GM12878 (cell line): ENCODE results near the gene IMMP2L. TPM values are rescaled to one million over a fixed set of nuclear protein-coding genes. Genes with fewer than 3 reads are reported as not detected.

Experiments used
- ATAC-seq: fragments of 200-7000 bp; cut with Tn5 transposase; 3 replicates; pipeline ENCODE4 v1.9.1; 2020; ENCODE audit warnings: mild to moderate bottlenecking, moderate library complexity
- BruUV-seq: library from RNA; stranded (reverse); fragments of 400-500 nt; replicated peaks from 2 replicates; lab custom pipeline; 2021; lab: Mats Ljungman, UMichigan
- CTCF ChIA-PET: fragments of 300-600 bp; sonication (Branson Sonifier 250); formaldehyde crosslinking; extraction: SDS; loops from one replicate; lab custom pipeline; 2021; ENCODE audit warnings: inconsistent platforms; lab: Yijun Ruan, JAX
- POLR2A ChIA-PET: fragments of 350-600 bp; formaldehyde crosslinking; extraction: SDS; loops from one replicate; lab custom pipeline; 2021; ENCODE audit warnings: inconsistent platforms; lab: Charles Lee
- RAD21 ChIA-PET: fragments of 300-600 bp; sonication (Branson Sonifier 250); formaldehyde crosslinking; loops from one replicate; lab custom pipeline; 2023; ENCODE audit warnings: antibody characterized with exemption; ENCODE audit not compliant: unreplicated experiment; lab: Charles Lee
- SMC1A ChIA-PET: fragments of 300-600 bp; sonication (Branson Sonifier 250); formaldehyde crosslinking; loops from one replicate; lab custom pipeline; 2023; ENCODE audit not compliant: unreplicated experiment, uncharacterized antibody; lab: Charles Lee
- DNase-seq: peaks from one replicate; pipeline ENCODE4 v3.0.0-alpha.2; 2011; ENCODE audit warnings: low read depth, low spot score
- FAIRE-seq: peaks from 3 replicates; lab custom pipeline; 2011; peaks lifted over from hg19 to GRCh38; lab: Jason Lieb, UNC
- H2AFZ ChIP-seq: 2 replicates; pipeline ENCODE4 v1.6.0; 2011; ENCODE audit warnings: low read depth, low read length, control low read depth; ENCODE audit not compliant: control insufficient read depth
- H3K27ac ChIP-seq: 2 replicates; pipeline ENCODE4 v1.5.1; 2011; ENCODE audit warnings: control low read depth; ENCODE audit not compliant: control insufficient read depth, insufficient read depth
- H3K27me3 ChIP-seq, 2 experiments: replicated peaks in 1 of 2; 2 replicates each; pipeline versions ENCODE4 v1.6.0 to v1.6.1; 2011; ENCODE audit warnings: low read length in 1 of 2; ENCODE audit not compliant: control insufficient read depth in 2 of 2, insufficient read depth in 2 of 2
- H3K36me3 ChIP-seq, 2 experiments: 2 replicates each; pipeline ENCODE4 v1.5.1; 2011; ENCODE audit warnings: low read length in 1 of 2; ENCODE audit not compliant: control insufficient read depth in 2 of 2, insufficient read depth in 2 of 2
- H3K4me1 ChIP-seq: 2 replicates; pipeline ENCODE4 v1.6.1; 2011; ENCODE audit warnings: mild to moderate bottlenecking, low read length, moderate library complexity, mixed read lengths; ENCODE audit not compliant: control insufficient read depth, insufficient read depth
- H3K4me2 ChIP-seq: 2 replicates; pipeline ENCODE4 v1.6.0; 2011; ENCODE audit warnings: control low read depth; ENCODE audit not compliant: control insufficient read depth, insufficient read depth
- H3K4me3 ChIP-seq: fragments of 200-600 bp; sonication (generic); 2 replicates; pipeline ENCODE4 v1.5.1; 2016
- H3K79me2 ChIP-seq: 2 replicates; pipeline ENCODE4 v1.6.0; 2011; ENCODE audit warnings: low read length; ENCODE audit not compliant: control insufficient read depth, insufficient read depth
- H3K9ac ChIP-seq: 2 replicates; pipeline ENCODE4 v1.8.0; 2011; ENCODE audit warnings: low read length, control low read depth, mixed read lengths; ENCODE audit not compliant: control insufficient read depth, insufficient read depth
- H3K9me3 ChIP-seq: replicated peaks from 3 replicates; pipeline ENCODE4 v1.5.1; 2011; ENCODE audit warnings: mild to moderate bottlenecking, low read length; ENCODE audit not compliant: control insufficient read depth, insufficient read depth
- H4K20me1 ChIP-seq: 2 replicates; pipeline ENCODE4 v1.6.0; 2011; ENCODE audit not compliant: control insufficient read depth, insufficient read depth
- CBX5 ChIP-seq: sonication (generic); IDR thresholded peaks from 2 replicates; pipeline ENCODE4 v1.6.1; 2016; ENCODE audit warnings: low read depth, moderate library complexity, mild to moderate bottlenecking, inconsistent platforms
- CREM ChIP-seq: IDR thresholded peaks from 2 replicates; pipeline ENCODE4 v1.6.1; 2014; ENCODE audit warnings: antibody characterized with exemption, low read depth
- E2F8 ChIP-seq: fragments of 450-650 bp; IDR thresholded peaks from 2 replicates; pipeline ENCODE4 v1.6.1; 2018; ENCODE audit warnings: mild to moderate bottlenecking, low read depth, moderate library complexity; ENCODE audit not compliant: partially characterized antibody
- ESRRA ChIP-seq: IDR thresholded peaks from 2 replicates; pipeline ENCODE4 v1.6.1; 2012; ENCODE audit warnings: mild to moderate bottlenecking, low read length, improper control_type of control experiment
- HCFC1 ChIP-seq: fragments of 150-350 bp; IDR thresholded peaks from 2 replicates; pipeline ENCODE4 v1.6.1; 2014; ENCODE audit warnings: low read length
- IKZF2 ChIP-seq, 2 experiments: fragments of 450-650 bp; IDR thresholded peaks; 2 replicates each; pipeline ENCODE4 v1.6.1; 2017; ENCODE audit warnings: mild to moderate bottlenecking in 2 of 2, moderate library complexity in 2 of 2
- NR2F1 ChIP-seq: fragments of 450-650 bp; conservative IDR thresholded peaks from 2 replicates; pipeline ENCODE4 v1.6.1; 2017; ENCODE audit warnings: mild to moderate bottlenecking
- RCOR1 ChIP-seq: conservative IDR thresholded peaks from 2 replicates; pipeline ENCODE4 v1.6.1; 2012; ENCODE audit warnings: low read depth, low read length, improper control_type of control experiment
- REST ChIP-seq: IDR thresholded peaks from 2 replicates; pipeline ENCODE4 v1.6.1; 2012; ENCODE audit warnings: mild to moderate bottlenecking, low read depth, low read length
- SMAD5 ChIP-seq: IDR thresholded peaks from 2 replicates; pipeline ENCODE4 v1.6.1; 2016; ENCODE audit warnings: antibody characterized with exemption, low read depth
- TAF1 ChIP-seq: IDR thresholded peaks from 2 replicates; pipeline ENCODE4 v1.6.1; 2011; ENCODE audit warnings: mild to moderate bottlenecking, low read depth, low read length, borderline replicate concordance
- YY1 ChIP-seq: IDR thresholded peaks from 2 replicates; pipeline ENCODE4 v1.6.1; 2011; ENCODE audit warnings: low read depth, mild to moderate bottlenecking, low read length
- ZBED1 ChIP-seq: IDR thresholded peaks from 2 replicates; pipeline ENCODE4 v1.6.1; 2016; ENCODE audit warnings: borderline replicate concordance
- ZBTB33 ChIP-seq: fragments of 450-650 bp; IDR thresholded peaks from 2 replicates; pipeline ENCODE4 v1.6.1; 2017; ENCODE audit warnings: mild to moderate bottlenecking
- in situ Hi-C: fragments of 300-500 bp; cut with MboI; formaldehyde crosslinking; loops from 9 replicates; pipeline ENCODE4 v1.14.3; 2018; ENCODE audit warnings: mixed read lengths
- intact Hi-C: fragments of 100-400 bp; cut with micrococcal nuclease; formaldehyde crosslinking; loops from one replicate; pipeline ENCODE4 v1.14.2; 2022; ENCODE audit not compliant: unreplicated experiment
- polyA plus RNA-seq, 11 experiments: library from polyadenylated mRNA; depleted of rRNA in 4 of 11; unstranded in 6 of 11; stranded (reverse) in 5 of 11; fragments of >200 nt; fragmentation: Nextera tagmentation in 4 of 11; fragmentation: Illumina TruSeq in 1 of 11; extraction: Ambion mirVana in 4 of 11; extraction: Trizol in 1 of 11; gene quantifications; 1 replicate in 1 of 11; 2 replicates in 10 of 11; pipeline versions ENCODE4 v1.2.1 to v1.2.3, GENCODE V29; 2011 to 2016; ENCODE audit warnings: inconsistent platforms in 2 of 11, missing spikeins in 2 of 11, low read depth in 1 of 11
- total RNA-seq, 4 experiments: library from RNA; depleted of rRNA in 3 of 4; stranded (reverse); fragments of >200 nt in 3 of 4; fragmentation: Illumina TruSeq in 1 of 4; extraction: Trizol in 1 of 4; gene quantifications; 2 replicates each; pipeline versions ENCODE4 v1.2.1 to v1.2.3, GENCODE V29; 2013 to 2021

IMMP2L gene
- total and polyA plus RNA-seq, 10 of the 15 experiments (the other 5 are each of a cell fraction or from before 2014, with no cell fraction given), result 12.6 to 46.3 (median 19.6) TPM

GRCh38 chr7:110975486-110975885, 586.8 kb downstream of the IMMP2L start:
- no peaks in the 10 kb centered on the region for H3K9me3 ChIP-seq
- ChIA-PET SMC1A (interaction anchor here (0.6 to 1.3 kb wide), 3 partner anchors 12 to 604 kb away, joined by 3 to 4 read pairs (median 4); no protein-coding TSS in a partner anchor), CTCF (no interaction called here), POLR2A (no interaction called here), RAD21 (no interaction called here)
- no peak for ATAC-seq
- no peaks in the 10 kb centered on the region for H3K79me2 ChIP-seq
- H3K27me3 ChIP-seq, result no peaks in the 10 kb centered on the region
- no peak overlapping the region for H2AFZ ChIP-seq
- no TSS peak for BruUV-seq
- peak; percentile 13 for FAIRE-seq
- no peak overlapping the region for H3K4me2 ChIP-seq
- TF ChIP-seq IKZF2 (IDR thresholded peaks at IDR 0.05) (no peak), ZBTB33 (no peak), ZBED1 (no peak), ESRRA (no peak), REST (no peak), E2F8 (no peak), CBX5 (no peak), YY1 (no peak), NR2F1 (no peak), HCFC1 (no peak), SMAD5 (no peak), RCOR1 (no peak), CREM (no peak), TAF1 (no peak)
- H3K36me3 ChIP-seq, result no peaks in the 10 kb centered on the region
- H3K4me3 ChIP-seq, result no peak overlapping the region
- intact Hi-C loops, result no loop called here
- no peak overlapping the region for H3K27ac ChIP-seq
- in situ Hi-C loops, result no loop called here
- no peak overlapping the region for H3K9ac ChIP-seq
- H4K20me1 ChIP-seq, result no peaks in the 10 kb centered on the region
- no peak for DNase-seq
- H3K4me1 ChIP-seq, result no peaks in the 10 kb centered on the region
